ENCODE measurements around the gene CD163.
"Not testable (repeated sequence)": the region's sequence is repeated elsewhere in the genome, so short reads cannot be mapped to it uniquely, and the experiment has no call there.

The CD163 gene

DNA sequence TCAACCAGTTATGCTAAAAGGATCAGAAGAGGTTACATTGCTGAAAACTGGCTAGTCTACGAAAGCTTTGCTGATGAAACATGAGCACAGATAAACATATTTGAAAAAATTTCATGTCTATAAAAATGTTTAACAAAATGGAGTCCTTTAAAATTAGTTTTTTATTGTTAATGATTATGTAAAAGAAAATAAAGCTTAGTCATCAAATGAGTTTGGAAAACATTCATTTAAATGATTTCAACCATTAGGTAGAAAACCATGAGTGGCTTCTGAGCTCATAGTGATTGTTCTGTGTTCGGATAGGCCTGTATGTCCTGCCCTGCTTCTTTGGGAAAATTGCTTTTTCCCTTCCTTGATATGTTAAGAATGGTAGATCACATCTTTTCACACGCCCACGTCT lies 59.0 kb downstream of the CD163 start:
- no peak for DNase-seq

DNA sequence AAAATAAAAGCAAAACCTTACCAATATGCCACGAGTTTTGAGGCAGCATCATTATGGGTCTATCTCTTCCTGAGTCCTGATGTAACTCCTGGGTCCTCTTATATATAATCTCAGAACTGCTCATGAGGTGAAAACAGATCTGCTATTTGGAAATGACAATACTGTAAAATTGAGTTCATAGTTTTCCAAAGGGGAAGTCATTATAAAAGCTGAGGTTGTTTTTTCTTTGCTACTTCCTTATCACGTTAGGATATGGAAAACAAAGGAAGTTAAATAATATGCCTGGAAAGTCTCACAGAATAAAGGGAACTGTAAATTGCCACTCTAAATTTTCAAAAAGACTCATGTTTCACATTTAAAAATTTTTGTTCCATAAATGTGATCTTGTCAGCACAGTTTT lies 59.5 kb downstream of the CD163 start, which contains the start of gene CD163L1:
Gene CD163L1 (minus strand): TSS at position 78 of the 400 bp plus-strand sequence. CDS start 26 bp downstream, at position 52.
- DNase-seq: no peak

DNA sequence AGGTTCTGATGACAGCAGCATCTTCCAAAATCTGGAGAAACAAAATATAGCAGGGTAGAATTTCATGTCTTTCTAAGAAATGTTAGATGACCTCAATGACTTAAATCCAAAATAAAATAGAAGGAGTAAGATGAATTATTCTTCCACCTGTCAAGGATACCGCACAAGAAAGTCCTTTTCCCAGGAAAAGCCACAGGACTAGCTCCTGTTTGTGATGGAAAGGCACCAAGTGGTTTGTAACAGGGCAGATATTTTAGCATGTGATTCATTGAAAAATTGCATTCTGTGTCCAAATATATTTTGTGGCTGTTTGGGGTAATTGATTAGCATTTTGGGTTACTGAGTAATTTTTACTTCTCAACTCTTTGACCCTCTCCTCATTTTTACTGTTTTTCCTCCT lies 62.4 kb downstream of the CD163 start:
- DNase-seq: no peak

DNA sequence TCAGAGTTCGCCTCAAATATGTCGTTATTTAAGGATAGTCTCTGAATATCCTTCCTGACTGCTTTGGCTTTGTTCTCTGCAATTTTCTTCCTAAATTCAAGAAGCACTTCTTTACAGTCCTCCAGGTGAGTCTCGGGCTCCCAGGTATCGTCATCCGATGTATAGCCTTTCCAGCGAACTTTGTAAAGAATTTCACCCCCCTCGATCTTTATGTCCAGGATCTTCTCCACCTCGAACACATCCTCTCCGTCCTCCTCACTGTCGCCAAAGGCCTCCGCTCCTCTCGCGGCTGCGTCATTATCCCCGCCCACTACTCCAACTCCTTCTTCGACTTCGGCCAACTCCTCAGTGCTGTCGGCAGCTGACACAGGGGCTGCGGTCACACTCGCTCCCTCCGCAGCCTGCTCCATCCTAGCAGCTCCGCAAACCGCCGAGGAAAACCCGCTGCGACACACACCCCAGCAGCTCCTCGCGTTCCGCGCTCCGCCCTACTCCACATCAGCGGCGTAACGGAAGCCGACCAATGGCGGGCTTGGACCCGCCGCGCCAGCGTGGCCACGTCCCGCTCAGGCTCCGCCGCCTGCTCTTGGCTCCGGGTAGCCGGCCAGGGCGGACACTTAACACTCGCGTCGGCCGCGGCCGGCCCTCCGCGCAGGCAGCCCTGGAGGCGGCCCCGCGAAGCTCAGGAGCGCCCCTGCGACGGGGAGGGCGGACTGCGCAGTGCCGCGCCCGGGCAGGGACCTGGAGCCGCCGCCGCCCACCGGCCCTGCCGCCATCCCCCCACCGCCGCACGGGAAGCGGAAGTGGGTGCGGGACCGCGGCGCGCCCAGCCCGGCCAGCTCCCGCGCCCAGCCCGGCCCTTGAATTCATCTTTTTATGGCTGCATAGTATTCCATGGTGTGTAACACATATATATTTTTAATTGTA lies 63.7 kb downstream of the CD163 start:
- peak; percentile 38 for DNase-seq

DNA sequence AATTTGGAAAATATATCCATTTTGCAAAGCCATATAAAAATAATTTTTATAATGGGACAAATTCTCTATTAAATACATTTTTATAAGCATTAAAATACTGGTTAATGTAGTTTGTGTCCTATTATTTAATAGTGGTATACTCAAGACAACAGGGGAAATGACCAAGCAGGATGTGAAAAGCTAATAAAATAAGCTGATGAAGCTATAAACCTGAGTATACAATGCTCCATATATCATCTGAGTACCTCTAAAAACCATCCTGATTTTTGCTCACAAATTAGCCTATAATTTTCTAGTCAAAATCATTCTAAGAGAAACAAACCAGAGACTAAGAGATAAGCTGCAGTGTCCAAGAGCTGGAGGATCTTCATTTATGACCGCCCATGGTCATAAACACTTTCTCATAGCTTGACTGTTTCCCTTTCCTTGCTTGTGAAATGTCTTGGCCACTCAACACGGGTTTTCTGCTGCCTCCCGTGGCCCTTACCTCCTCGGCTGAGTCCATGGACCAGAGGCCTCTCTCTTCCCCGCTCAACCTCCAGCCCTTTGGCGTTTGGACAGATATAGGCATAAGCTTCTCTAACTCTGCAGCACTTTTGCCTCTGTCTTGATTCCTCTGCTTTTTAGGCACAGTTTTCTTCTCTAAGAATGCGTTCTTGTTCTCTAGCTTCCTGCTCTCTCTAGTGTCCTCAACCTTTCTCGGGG lies 65.1 kb downstream of the CD163 start:
- DNase-seq: peak; percentile 1

DNA sequence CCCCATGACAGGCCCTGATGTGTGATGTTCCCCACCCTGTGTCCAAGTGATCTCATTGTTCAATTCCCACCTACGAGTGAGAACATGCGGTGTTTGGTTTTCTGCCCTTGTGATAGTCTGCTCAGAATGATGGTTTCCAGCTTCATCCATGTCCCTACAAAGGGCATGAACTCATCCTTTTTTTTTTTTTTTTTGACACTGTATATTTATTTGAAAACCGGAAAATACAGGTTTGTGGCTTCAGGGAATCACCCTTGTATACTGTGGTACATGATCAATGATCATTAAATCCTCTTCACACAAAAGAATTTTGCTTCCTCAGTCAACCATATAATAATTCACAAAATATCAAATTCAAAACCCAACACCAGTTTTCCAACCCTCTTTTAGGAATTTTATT lies 66.1 kb downstream of the CD163 start:
- not testable (repeated sequence) for DNase-seq

DNA sequence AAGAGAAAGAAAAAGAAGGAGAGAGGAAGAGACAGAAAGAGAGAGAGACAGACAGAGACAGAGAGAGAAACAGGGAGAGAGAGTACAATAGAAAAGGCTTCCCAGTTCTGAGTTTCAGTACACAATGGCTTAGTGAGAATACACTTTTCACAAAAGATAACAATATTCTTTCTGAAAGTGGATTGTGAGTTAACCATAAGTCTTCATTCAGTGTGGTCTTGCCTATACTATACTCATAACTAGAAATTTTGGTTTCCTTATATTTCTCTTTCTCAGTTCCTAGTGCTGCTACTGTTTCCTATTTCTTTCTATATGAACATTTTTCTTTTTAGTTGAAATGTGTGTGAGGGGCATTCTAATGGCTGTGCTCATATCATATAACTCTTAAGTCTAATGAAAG lies 68.9 kb downstream of the CD163 start:
- DNase-seq: no peak

DNA sequence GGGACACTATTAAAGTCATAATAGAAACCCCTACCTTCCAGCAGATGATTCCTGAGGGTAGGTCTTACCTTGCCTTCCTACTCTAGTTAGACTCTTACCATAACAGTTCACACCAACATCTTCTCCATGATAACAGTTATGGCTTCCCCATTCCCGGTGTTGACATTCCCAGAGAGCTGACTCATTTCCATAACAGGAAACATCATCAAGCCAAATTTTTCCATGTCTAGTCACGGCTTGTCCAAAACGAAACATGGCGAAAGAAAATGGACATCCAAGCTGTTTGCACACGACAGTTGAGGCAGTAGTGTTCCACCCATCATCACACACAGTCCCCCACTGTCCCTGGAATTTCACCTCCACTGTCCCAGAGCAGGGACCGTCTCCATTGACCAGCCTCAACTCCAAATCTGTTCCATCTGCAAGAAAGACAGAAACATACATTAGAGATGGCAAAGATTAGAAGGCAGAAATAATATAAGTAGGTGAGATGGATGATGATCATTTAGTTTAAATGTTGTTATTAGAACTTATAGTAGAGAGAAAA lies 70.2 kb downstream of the CD163 start:
- DNase-seq: no peak

DNA sequence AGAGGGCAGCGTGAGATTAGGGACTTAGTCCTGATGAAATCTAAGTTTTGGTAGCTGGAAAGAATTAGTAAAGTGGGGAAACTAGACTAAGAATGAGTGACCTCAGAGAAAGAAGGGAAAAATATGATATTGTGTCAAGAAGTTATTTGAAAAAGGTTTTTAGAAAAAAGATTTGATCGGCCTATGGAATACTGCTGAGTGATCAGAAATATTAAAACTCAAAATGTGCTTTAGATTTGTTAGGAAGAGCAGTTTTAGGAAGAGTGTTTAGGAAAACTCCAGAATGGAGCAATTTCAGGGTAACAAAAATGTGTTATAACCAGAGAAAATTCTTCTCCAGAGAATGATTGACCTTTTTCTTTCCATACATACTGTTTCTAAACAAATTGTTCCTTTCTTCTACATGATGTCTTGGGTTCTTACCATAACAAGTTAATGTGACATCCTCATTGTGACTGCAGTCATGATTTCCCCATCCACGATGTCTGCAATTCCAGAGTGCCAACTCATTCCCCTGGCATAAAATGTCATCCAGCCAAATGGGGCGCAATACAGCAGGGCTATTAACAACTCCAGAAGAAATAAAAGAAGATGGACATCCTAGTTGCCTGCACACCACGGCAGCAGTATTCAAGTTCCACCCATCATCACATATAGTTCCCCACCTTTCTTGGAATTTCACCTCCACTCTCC lies 71.4 kb downstream of the CD163 start:
- no peak for DNase-seq
